Iris pigment epithelial cell (primary cell): ENCODE data around the gene PITPNM3.

Experiments used
- DNase-seq: peaks from one replicate; pipeline ENCODE4 v3.0.0-alpha.2; 2011; ENCODE audit warnings: low read depth

The PITPNM3 gene

DNA sequence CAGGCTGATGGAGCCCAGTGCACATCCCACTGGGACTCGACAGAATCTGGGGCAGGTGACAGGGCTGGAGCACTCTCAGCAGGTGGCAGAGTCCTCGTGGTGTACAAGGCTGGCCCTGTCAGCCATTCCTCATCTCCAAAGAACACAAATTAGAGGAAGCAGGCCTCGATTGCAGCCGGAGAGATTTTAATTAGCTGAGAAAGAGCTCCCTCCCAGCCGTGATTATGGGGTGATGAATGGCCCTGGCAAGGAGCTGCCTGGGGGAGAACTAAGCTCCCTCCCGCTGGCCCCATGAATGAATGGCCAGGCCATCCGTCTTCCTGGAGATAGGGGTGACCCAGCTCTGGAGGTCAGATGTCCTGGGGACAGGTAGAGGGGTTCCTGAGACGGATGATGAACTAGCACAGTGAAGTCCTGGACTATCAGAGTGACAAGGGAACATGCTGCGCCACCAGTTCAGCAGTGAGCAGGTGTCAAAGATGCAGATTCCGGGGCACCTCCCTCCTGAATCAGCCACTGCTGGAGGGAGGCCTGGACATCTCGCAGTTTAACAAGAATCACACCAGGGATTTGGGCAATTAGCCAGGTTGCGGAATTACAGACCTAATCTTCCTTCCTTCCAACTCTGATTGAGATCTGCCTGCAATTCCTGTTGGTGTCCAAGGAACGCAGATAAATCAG, 76.6 kb downstream of the PITPNM3 start:
- DNase-seq = no peak

DNA sequence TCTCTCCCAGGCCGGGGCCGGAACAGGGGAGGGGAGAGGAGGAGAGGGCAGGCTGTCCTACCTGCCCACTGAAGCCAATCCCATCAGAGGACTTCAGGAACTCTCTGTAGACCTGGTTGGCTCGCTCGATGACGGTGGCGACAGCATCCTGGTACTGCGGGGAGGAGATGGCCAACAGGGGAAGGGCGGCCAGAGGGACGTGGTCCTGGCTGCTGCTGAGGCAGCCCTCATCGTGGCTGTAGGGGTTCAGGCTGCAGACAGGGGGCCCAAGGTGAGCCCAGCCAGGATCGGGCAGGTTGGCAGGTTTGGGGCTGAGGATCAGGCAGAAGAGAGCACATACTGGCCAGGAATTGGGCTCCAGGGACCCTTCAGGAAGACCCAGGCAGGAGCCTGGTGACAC, 77.9 kb downstream of the PITPNM3 start:
- DNase-seq = no peak

DNA sequence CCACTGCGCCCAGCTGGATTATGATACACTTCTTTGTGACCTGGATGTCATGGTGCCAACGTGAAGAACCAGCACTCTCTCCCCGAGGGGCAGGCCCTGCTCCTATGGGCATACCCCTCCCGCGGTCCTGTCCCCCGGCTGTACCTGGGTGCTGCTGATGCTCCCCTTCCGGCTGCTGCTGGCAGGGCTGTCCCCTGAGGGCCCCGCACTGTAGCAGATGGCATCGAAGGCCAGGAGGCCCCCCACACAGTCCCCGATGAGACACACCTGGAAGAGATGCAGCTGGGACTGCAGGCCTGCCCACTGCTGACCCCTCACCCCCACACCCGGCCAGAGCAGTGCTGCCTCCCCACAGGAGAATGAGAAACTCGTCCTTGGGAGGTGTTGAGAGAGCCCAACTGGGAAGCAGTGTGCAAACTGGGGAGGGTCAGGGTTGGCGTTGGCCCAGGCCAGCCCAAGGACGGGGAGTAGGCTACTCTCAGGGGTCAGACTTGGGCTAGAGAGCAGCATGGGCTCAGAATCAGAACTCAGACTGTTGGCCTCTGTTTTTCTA, 78.4 kb downstream of the PITPNM3 start:
- no peak for DNase-seq

DNA sequence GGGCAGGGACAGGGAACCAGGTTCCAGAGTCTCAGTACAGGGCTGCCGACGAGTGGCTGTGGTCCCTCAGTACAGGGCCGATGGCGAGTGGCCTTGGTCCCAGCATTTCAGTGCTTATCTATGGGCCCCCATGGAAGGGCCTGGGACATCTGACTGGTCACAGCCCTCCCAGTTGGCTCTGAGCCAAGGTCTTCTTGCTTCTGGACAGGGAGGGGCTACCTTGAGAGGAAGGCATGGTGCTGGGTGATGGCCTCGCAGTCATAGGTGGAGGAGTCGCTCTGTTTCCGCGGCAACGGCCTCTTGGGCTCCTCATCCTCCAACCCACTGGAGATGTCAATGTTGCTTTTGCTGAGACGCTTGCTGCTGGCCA, 79.6 kb downstream of the PITPNM3 start:
- no peak for DNase-seq

DNA sequence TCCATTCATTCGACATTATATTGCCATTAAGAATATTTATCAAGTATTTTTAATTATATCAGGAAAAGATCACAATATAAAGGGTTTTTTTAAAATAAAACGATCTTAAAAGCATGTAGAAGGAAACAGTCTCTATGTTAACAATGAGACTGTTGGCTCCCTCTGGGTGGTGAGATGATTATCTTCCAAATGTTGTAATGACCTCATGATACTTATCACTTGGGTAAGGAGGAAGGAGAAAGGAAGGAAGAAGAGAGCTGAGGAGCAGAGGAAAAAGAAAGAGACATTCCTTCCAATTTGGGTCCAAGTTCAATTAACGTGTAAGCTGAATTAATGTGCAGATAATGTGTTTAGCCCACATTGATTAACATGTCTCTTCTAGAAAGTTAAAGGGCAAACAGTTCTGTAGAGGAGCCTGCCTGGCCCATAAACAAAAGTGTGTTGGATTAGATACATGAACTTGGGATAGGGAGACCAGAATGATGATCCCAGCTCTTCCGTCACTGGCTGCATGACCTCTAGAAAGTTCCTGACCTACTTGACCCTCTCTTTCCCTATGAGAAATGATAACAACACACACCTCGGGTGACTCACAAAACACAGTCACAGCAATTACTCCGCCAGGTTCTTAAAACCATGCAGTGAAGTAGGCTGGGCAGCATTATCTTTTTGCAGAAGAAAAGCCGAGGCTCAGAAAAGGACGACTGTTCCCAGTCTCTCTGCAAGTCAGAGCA, 80.1 kb downstream of the PITPNM3 start:
- DNase-seq = no peak

DNA sequence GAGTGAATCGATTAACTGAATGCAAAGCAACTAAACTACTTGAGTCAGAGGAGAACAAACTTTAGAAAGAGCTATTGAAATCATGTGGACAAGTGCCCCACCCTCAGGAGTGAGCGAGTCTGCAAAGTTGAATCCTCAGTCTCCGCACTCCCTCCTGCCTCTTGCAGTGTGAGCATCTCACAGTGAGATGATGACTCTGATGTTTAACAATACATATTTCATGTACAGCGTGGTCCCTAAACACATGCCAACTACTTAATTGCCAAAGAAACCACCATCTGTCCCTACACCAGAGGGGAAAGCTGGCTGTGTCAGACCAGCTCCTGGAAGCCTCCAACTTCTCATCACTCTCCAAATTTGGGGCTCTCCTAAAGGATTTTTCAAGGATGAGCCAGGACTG, 80.9 kb downstream of the PITPNM3 start:
- DNase-seq = no peak

DNA sequence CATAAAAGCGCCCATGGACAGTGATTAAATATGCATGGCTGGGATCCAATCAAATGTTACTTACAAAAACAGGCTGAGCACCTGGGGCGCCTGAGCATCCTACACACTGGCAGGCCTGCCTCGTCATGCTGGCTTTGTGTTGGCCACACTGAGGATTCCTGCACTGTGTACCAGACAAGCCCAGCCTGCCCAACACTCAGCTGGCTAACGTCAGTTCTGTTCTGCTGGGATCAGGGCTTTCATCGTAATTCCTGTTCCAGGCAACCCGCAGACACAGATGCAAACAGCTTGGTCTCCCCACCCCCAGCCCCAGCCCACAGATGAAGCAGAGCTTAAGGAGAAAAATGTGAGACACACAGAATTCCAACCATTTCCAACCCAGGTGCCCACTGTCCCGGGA, 81.4 kb downstream of the PITPNM3 start:
- no peak for DNase-seq

DNA sequence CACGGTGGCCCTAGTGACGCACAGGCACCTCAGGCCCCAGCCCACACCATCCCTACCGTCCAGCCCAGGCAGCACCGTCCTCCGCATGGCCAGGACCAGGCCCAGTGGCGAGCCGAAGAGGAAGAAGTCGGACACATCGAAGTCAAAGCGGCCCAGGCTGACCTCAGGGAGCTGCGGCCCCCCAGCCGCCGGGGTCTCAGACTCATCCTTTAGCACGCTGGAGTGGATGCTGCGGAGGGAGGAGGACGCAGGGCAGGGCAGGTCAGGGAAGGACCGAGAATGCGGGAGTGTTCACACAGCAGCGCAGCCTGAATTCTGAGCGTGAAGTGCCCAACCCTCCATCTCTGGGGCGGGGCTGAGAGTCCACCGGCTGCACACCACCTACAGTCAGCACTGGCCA, 82.0 kb downstream of the PITPNM3 start:
- DNase-seq = no peak

DNA sequence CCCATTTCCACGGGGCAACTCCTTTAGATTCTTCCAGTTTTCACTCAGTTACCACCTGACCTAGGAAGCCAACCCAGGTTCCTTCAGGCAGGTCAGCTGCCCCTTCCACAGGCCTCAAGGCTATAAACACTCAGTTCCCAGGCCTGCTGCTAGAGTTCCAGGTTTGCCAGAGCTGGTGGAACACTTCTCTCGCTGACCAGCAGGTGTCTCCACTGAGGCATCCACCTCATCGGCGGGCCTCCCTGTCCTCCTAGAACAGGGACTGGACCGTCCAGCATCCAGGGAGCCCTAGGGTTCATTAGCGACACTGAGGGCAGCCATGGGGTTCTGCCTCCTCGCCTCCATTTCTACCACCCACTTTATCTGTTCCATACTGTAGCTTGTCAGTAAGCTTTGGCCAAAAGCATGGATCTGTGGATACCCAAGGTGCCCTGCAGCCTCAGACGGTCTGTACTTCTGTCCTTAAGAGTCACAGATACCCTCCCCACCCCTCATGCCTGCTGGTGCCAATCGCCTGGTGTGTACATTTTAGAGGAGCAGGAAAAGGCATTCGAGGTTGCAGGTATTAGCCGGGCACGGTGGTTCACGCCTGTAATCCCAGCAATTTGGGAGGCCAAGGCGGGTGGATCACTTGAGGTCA, 83.1 kb downstream of the PITPNM3 start:
- DNase-seq = peak; percentile 61

DNA sequence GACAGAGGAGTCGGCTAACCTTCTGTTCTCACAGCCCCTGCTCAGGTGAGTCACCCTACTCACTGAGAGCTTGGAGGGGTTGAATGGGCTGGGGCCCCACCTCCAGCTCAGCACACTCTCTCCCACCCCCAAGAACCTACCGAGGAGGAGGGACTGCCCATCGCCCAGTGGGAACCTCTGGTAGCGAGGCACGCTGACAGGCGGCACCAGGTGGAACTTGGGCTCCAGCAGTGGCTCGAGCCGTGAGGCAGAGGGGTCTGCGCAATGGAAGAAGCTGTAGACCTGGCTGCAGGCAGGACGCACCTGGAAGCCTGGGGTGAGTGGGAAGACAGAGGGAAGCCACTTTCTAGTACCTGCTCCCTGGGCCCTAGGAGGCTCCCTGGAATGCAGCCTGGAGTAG, 83.8 kb downstream of the PITPNM3 start:
- no peak for DNase-seq

DNA sequence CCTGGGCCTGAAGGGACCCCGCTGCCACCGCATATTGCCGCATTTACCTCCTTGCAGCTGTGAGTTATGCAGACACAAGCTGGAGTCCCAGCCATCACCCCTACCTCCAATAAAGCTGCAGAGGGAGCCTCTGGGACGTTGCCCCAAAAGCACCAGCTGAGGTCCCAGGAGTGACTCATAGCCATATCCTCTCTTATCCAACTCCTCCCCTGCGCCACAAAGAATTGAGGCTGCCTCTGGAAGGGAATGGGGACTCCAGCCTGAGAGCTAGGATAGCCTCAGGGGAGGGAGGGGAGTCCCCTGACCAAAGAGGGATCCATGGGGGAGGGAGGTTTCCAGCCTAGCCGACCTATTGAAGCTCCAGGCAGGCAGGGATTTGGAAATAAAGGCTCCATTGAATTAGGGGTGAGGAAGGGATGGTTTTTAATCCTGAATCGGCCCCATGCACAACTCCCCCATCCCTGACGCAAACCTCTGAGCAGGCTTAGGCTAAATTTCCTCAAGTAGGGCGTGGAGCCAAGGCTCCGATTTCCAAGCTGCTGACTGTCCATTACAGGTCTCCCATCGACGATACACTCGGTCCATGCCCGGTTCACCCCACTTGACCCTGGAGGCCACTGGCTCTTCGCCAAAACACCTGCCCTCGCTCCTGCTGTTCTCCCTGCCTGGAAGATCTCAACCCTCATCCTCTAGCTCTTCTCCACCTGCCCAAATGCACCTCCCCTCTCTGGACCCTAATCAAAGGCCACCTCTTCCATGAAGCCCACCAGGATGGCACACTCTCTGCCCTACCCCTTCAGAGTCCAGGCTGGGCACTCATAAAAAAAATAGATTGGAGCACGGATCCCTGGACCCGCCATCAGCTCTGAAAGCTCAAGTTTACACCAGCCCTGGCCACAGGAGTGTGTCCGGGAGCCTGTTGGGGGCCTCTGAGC, 84.6 kb downstream of the PITPNM3 start:
- DNase-seq = peak; percentile 44

DNA sequence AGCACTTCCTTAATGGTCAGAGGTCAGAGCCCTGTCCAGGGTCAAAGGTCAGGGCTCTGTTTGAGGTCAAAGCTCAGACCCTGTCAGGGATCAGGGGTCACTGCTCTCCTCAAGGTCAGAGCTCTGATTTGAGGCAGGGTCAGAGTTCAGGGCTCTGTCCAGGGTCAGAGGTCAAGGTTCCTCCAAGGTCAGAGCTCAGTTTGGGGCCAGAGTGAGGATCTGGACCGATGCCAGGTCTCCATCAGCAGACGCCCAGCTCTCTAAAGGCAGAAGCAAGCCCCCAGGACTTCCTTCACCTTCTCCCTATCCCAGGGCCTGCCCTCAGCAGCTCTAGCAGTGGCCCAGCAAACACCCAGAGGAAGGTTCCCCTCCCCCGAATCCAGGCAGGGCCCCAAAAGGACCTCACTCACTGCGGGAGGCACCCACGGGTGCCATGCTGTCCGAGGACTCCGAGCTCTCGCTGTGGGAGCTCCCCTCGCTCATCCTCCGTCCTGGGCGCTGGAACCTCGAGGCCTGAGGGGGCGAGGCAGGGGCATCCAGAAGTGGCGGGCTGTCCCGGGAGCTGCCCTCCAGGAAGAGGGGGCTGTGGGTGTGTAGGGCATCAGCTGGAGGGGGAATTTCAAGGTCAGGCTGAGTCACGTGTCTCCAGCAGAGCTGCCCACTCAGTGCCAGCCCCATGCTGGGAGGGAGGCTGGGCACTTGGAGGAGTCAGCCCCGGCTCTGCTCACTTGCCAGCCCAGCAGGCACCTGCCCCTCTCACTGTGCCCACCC, 85.4 kb downstream of the PITPNM3 start:
- DNase-seq = no peak

DNA sequence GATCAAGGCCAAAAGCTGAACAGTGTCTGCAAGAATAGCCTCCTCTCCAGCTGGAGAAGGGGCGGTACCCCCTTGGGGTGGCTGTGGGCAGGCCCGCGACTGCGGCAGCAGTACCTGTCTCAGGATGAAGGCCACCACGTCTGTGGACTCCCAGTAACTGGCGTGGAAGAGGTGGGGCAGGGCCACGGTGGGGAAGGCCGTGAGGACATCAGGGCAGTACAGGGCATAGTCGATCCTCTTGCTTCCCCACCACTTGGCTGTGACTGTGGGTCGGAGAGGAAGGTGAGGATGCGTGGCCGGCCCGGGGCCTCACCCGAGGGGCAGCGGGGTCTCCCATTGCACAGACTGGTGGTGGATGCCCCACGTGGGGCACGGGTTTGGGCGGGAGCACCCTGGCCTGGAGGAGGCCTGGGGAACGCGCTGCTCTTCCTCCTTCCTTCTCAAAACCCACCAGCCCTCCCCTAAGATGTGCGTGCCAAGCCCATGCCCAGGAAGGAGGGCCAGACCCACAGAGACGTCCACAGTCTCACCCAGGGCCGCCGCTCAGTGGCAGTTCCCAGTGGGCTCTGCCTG, 86.1 kb downstream of the PITPNM3 start:
- no peak for DNase-seq

DNA sequence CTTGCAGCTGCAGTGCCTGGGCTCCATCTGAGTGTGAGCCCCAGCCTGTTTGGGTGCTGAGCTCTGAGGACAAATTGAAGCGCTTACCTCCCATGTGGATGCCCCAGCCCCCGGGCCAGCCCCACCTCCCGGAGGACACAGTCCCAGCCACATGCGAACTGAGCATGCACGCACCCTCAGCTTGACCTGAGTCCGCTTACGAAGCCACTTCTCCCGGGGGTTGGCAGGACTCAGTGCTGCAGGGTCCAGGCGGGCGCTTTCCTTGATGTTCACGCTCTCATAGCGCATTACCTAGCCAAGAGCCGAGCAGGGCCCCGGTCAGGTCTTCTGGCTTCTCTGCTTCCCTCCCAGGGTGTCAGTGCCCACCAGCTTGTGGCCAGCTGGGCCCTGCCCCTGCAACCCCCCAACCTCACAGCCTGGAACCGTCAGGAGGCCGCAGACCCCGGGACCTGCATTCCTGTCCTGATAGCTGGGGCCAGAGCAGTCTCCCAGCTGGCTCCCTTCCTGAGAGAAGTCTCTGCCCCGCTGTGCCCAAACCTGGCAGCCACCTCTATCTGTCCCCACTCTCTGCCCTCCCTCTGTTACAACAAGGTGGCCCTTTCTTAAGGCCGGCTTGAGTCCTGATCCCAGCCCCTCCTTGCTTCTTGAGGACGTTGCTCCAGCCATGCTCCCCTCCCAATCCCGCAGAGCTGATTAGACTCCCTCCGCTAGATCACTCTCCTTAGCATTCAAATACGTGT, 88.1 kb downstream of the PITPNM3 start:
- DNase-seq = no peak

DNA sequence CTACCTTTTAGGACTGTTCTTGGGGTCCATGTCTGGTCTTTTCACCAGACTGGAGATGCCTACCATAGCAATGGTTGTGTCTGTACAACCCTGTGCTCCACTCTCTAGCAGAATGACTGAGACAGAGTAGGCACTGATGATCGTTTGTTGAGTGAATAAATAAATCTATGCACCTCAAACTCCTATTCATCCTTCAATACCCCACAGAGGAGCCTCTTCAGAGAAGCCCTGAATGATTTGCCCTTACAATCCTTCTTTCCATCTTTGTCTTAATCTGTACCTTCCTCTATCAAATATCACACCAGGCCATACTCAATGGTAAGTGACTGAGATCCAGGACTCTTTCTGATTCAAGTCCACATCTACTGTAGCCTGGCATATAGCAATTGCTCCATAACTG, 88.8 kb downstream of the PITPNM3 start:
- no peak for DNase-seq

DNA sequence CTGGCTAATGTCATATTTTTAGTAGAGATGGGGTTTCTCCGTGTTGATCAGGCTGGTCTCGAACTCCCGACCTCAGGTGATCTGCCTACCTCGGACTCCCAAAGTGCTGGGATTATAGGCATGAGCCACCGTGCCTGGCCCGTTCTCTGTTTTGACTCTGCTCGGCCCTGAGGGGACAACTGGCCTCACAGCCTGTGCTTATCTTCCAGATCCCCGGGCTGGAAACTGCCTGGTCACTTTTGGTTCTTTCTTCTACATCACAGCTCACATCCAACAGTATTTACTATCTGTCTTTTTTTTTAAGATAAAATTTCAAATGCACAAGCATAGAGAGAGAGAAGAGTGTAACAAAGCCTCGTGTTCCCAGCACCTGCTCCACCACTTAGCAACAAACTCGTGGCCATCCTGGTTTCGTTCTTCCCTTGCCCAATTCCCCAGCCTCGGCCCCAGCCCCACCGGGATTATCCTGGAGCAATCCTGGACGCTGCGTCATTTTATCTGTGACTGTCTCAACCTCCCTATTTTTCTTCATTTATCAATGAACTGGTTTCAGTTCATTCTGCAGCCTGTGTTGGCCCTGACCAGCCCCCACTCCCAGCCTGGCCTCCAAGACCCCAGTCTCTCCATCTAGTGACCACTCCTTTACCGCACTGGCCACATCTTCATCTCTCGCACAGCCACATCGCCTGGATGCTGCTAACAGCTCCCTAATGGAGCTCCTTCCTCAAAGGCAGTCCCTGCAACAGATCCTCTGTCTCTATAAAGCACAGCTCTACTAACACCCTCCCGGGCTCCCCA, 91.0 kb downstream of the PITPNM3 start:
- DNase-seq = no peak

DNA sequence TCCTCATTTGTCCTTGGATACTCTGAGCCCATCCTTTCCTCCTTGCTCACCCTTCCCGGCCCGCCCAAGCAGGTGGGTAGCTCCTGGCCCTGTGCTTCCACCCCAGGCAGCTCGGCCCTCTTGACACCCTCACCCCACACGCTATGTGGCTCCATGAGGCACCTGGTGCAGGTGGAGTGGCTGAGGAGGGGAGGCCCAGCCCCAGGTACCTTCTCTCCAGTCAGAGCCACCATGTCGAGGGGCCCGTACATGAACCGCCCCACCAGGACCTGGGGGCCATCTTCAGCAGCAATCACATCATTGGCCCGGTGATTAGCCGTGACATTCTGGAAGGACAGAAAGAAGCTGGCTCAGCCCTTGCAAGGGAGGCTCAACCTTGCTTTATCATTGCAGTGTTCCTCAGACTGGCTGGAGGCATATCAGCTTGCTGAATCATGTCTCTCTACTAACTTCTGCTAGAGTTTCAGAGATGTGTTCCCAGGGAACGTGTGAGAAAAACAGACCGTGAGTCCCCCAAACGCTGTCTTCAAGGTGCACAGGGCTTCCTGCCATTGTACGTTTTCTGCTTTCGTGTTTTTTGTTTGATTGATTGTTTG, 91.8 kb downstream of the PITPNM3 start:
- DNase-seq = peak; percentile 14

DNA sequence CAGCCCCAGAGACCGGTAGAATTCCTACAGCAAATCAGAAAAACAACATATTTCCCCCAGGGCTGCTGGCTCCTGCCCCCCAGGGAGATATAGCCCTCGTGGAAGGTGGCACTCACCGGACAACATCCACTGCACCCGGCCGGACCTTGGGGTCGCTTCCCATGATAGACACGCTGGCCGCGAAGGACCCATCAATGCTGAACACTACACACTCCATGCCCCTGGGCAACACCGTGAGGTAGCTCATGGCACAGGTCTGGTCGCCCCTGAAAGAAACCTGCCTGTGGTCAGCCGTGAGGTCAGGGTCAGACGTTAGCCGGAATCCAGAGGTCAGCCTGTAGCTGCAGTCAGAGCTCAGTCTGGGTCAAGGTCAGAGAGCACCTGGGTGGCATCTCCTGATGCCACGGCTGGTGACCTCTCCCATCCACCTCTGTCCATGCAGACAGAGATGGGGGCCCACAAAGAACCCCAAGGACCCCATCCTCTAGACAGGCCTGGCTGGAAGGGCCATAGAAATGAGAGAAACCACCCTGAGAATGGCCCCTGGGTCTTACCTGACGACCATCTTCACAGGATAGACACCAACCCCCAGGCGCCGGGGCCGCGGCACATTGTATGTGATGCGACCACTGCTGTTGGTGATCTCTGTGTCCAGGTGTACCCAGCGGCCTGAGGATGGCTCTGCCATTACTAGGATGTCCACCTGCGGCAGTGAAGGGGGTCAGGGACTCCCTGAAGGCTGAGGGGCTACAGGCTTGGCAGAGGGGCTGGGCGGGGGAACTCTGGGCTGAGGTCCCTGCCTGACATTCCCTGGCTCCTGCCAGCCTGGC, 92.5 kb downstream of the PITPNM3 start:
- no peak for DNase-seq
